ENCODE measurements around the gene NIN.

Gene NIN

DNA sequence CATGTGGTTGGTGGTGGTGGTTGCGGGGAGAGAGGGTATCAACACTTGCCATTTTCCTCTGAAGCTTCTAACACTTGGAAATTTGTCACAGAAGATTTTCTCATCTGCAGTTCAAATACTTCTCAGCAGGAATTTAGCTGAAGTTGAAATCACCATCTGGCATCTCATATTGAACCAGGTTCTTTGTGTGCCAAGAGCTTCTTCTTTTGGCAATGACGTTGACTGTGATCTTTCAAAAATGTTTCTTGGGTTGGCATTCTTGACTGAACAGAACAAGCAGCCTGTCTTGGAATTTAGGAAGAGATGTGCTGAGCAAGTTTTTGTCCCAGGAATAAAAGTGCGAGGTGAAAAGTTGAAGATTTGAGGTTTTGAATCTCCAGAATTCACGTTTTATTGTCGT, 8.7 kb upstream of the NIN start:
- no peak for DNase-seq (ENCODE audit: low read depth in 2 of 2)

- DNase-seq (ENCODE audit: low read depth in 2 of 2): no peak
These were observed 8.1 kb upstream of the NIN start for GRCh38 chr14:50839048-50839447.

DNA sequence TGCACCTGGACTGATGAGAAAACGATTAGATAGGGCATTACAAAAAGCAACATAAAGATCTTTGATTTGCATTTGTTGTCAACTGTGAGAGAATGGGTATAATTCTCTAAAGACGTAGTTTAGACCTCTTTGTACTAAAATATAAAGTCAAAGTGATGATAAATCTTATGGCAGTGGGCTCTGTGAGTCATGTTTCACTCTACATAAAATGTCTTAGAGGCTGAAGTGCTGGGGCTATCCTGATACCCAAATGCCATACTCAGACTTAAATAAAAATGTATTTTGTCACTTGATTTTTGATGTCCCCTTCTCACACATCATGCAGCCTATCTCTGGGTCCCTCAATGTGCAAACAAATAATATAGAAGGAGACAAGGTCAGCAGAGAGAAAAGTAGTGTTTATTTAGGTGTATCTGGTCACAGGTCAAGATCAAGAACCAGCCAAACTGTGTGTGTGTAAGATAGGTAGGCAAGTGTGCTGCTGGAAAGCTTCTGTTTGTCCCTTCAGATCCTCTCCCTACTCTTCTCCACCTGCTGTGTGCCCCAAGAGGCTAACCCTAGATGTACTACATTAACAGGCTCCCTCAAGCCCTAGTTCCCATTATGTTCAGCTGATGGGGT, 7.0 kb upstream of the NIN start:
- no peak for DNase-seq (ENCODE audit: low read depth in 2 of 2)

- no peak for DNase-seq (ENCODE audit: low read depth in 2 of 2)
These were observed 6.3 kb upstream of the NIN start for GRCh38 chr14:50837271-50837670.

DNA sequence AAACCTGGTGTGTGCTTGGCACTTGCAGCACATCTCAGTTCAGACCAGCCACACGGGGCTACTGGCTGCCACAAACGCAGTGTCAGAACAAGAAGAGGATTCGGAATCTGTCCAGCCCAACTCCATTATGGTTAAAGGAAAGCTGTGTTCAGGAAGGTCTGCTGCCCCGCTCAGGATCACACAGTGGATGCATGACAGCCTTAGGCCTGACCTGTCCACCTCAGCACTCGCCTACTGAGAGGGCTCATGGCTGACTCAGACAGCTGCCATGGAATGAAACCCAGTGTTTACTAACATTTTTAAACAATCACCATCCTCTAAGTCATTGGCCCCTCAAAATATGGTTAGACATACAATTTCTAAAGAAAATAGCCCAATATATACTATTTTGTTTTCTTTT, 5.6 kb upstream of the NIN start:
- DNase-seq (ENCODE audit: low read depth in 2 of 2): no peak

DNA sequence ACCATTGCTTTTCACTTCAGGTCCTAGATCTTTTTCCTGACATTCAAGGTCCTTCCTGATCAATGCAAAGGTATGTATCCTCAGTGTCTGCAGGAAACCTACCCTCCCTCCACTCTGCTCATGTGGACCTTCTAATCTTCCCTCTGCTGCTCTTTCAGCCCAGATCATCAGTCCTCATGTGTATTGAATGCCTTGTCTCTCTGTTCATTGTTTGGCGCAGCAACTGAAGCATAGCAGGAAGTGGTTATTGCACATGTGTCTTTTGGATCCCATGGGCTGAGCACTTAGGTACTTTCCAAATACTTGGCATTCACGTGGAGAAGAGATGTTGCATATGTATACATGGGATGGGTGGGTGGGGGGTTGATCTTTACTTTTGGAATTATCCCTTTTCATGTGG, 4.3 kb upstream of the NIN start:
- DNase-seq (ENCODE audit: low read depth in 2 of 2): no peak

- no peak for DNase-seq (ENCODE audit: low read depth in 2 of 2)
These were observed 3.9 kb upstream of the NIN start for GRCh38 chr14:50834802-50835276.

DNA sequence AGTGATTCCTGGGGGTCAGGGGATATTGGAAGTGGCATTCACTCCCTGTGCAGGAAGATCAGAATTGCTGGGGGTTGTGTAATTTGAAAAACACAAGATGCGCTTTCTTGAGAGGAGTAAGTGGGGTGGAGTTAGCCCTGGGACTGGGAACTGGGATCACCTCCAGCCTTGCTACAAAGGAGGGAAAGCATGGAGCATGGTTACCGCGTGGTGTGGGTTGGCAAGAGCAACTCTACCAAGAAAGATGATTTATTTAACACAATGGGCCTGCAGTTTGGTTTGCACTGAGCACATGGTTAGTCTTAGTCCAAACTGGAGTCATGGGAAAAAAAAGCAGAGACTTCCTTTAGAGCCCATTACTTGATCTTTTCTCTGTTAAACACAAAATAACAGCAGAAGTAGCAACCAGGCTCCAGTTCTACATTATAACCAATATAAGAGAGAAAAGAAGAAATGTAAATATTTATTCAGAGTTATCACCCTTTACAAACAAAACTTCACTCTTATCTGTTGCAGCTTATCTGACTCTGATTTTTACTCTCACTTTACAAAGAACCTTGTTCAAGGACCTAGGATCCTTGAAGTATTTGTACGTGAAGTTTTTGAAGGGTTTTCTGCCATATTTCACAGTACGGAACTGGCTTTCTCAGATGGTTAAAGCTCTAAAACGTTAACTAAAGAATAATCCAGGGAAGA, 2.1 kb upstream of the NIN start:
- no peak for DNase-seq (ENCODE audit: low read depth in 2 of 2)

DNA sequence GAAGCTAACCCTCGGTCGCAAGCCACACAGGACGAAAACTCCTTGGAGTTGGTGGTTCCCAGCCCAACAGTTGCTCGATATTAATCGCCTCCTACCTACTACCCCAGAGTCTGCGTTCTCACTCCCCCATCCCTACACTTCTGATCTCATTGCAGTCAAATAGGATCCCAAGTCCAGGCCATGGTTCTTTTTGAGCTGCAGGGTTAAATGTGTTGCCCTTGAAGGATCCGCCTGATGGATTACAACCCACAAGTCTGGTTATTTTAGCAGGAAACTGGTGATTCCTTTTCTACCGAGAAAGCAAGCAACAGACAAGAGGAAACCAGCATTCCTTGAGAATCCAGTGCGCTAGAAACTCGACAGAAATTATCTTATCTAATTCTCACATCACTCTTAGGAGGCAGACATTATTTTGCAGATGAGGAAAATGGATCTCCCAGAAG, 785 bp upstream of the NIN start:
- no peak for DNase-seq (ENCODE audit: low read depth in 2 of 2)

DNA sequence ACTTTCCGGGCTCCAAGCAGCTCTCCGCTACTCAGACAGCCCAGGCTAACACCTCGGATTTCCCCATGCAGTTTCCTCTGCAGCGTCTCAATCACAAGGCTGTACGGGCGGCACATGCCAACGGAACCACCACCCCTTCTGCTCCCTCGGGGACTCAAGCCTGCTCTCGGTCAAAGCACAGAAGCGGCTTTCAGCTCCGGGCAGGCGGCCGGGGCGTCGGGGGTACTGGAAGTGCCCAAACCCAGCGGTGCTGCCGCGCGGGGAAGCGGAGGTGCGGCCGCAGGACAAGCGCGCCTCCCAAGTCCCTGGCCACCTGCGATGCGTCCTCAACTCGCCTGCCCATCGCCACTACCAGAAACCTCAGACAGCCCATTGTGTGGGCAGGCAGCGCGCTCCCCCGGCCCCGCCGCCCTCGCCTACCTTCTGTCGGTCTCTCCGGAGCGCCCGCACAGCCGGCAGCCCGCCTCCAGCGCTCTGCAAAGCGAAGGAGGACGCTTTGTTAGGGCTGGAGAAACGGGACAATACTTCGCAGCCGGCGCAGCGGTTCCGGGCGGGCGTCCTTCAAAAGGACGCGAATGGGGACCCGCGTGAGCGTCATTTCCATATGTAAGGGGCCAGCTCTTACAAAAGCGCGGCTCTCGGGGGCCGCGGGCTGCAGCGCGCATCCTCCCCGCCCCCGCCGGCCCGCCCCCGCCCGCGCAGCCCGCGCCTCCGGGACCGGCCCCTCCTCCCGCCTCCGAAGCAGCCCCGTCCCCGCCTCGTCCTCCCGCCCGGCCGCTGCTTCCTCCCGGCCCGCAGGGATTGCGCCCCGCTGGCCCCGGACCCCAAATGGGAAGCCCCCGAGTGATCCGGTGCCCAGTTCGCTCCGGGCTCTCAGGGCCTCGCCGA, 674 bp downstream of the NIN start:
- peak; percentile 35 to 69 for DNase-seq (ENCODE audit: low read depth in 2 of 2)

GRCh38 chr14:50829489-50830043, 1.4 kb downstream of the NIN start:
- no peak for DNase-seq (ENCODE audit: low read depth in 2 of 2)

DNA sequence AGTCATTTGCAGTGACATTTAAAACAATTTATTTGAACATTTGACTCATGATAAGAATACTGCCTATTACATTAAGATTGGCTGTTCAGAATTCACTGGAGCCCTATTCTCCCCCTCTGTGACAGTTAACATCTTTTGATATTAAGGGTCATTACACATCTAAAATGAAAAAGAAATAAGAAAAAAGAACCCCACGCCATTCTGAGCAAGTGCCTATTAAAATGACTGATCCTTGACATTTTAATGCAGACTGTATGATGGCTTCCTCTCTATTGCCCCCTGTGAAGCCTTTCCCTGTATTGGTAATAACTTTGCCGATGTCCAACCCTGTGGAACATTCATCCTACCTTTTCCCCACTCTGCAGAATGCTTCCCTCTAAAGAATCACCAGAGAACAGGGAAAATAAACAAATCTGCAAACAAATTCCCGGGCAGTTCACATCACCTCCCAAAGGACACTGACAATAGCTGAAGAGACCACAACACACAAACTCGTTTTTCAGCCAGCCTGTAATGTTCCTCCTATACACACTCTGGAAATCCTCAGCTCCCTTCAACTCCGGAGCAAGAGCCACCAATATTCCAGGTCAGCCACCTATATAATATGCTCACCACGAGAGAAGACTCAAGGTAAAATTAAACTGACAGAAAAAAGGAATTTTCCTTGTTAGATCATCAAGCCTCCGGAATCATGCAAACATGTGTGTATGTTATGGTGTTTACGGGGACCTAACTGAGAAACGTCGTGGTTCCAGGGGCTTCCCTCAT, 2.1 kb downstream of the NIN start:
- no peak for DNase-seq (ENCODE audit: low read depth in 2 of 2)

- DNase-seq (ENCODE audit: low read depth in 2 of 2): no peak
These were observed 4.3 kb downstream of the NIN start for GRCh38 chr14:50826681-50827080.

GRCh38 chr14:50825307-50825706, 5.7 kb downstream of the NIN start:
- DNase-seq (ENCODE audit: low read depth in 2 of 2): no peak

- DNase-seq (ENCODE audit: low read depth in 2 of 2): no peak
These were observed 7.0 kb downstream of the NIN start for GRCh38 chr14:50823762-50824636.

DNA sequence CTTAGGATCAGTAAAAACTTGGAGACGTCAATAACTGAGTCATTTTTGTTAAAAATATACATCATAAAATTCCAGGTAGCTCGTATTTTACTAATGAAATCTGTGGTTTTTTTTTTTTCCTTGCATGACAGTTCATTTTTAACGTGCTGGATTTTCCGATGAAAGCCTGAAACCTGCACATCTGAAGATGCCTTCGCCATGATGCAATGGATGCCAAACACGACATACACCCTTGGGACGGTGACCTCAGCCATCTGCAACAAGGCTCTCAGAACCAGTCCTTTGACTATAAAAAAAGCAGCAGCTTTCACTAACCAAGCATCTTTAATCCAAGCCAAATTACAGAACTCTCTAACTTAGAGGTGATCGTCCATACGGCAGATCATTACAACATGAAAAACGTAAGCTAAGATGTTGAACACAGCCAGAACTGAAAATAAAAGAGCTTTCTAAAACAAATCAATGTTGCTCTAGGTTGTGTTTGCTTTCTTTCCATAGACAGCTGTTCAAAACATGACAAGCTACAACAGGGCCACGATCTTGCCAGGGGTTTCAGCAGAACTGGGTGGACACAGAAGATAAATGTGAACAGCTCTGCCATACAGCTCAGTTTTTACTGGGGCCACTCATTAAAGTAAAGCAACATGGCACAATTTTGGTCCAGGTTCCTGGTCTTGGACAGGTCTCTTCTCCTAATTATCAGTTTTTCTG, 7.8 kb downstream of the NIN start:
- no peak for DNase-seq (ENCODE audit: low read depth in 2 of 2)

DNA sequence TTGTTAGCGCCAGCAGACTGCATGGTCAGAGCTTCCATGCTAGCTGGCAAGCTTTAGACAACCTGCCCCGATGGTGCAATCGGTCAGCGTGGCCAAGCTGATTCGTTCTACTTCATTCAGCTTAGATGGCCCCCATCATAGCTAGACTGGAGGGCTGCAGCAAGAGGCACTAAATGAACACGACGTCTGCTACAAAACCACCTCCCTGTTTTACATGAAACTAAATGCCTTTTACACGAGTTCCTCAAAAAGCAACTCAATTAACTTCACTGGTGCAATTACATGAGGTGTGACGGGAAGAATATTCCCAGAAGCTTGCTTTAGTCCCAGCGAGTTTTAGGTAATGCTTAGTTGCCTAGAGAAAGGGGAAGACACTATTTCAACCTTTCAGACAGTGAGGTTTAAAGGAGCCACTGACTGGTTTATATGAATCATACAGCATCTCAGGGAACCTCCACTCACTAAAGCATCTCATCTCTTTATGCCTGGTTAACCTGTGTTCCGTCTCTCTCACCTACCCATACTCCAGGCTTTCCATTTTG, 8.4 kb downstream of the NIN start:
- DNase-seq (ENCODE audit: low read depth in 2 of 2): no peak

- peak in 1 of 2 donors; percentile 33 for DNase-seq (ENCODE audit: low read depth in 2 of 2)
These were observed 9.2 kb downstream of the NIN start for GRCh38 chr14:50821510-50822464.

Data from stimulated activated CD8-positive, alpha-beta memory T cell treated with anti-CD3 and anti-CD28 coated beads, Interleukin-7, amount 100 ng/mL, for 4 hours (primary cell).